ENCODE data around the gene FAM83C.

The FAM83C gene

GRCh38 chr20:35291654-35292503 lies at the start of gene FAM83C:
Gene FAM83C, minus strand, starts transcription at chr20:35292425. Its CDS starts 121 bp downstream, at chr20:35292304.
- no peak for DNase-seq

GRCh38 chr20:35341366-35342028 lies 49.3 kb upstream of the FAM83C start:
- DNase-seq: no peak

- DNase-seq: no peak
Measured at GRCh38 chr20:35340436-35340835, 48.2 kb upstream of the FAM83C start.

- no peak for DNase-seq
Measured at GRCh38 chr20:35339636-35340035, 47.4 kb upstream of the FAM83C start.

- no peak for DNase-seq
Measured at GRCh38 chr20:35339007-35339406, 46.8 kb upstream of the FAM83C start.

- no peak for DNase-seq
Measured at GRCh38 chr20:35334311-35335101, 42.3 kb upstream of the FAM83C start.

- DNase-seq: no peak
Measured at GRCh38 chr20:35333606-35334005, 41.4 kb upstream of the FAM83C start.

GRCh38 chr20:35332540-35333200 lies 40.4 kb upstream of the FAM83C start:
- DNase-seq: no peak

- peak in 1 of 58 donors; percentile 7 for DNase-seq
Measured at GRCh38 chr20:35329435-35330139, 37.4 kb upstream of the FAM83C start.

GRCh38 chr20:35328689-35329088 lies 36.5 kb upstream of the FAM83C start:
- no peak for DNase-seq

- DNase-seq: no peak
Measured at GRCh38 chr20:35328095-35328685, 36.0 kb upstream of the FAM83C start.

GRCh38 chr20:35327074-35327976 lies 35.1 kb upstream of the FAM83C start:
- DNase-seq: no peak

GRCh38 chr20:35326740-35327073 lies 34.5 kb upstream of the FAM83C start:
- DNase-seq: no peak

GRCh38 chr20:35326021-35326739 lies 34.0 kb upstream of the FAM83C start:
- DNase-seq: no peak

- DNase-seq: no peak
Measured at GRCh38 chr20:35325401-35325800, 33.2 kb upstream of the FAM83C start.

- DNase-seq: no peak
Measured at GRCh38 chr20:35320396-35321126, 28.3 kb upstream of the FAM83C start.

- DNase-seq: no peak
Measured at GRCh38 chr20:35319871-35320197, 27.6 kb upstream of the FAM83C start.

All from anterior cingulate cortex (tissue), 58 donors.